ENCODE data around the gene ZCCHC9.

- TF ChIP-seq, protein P1, sequence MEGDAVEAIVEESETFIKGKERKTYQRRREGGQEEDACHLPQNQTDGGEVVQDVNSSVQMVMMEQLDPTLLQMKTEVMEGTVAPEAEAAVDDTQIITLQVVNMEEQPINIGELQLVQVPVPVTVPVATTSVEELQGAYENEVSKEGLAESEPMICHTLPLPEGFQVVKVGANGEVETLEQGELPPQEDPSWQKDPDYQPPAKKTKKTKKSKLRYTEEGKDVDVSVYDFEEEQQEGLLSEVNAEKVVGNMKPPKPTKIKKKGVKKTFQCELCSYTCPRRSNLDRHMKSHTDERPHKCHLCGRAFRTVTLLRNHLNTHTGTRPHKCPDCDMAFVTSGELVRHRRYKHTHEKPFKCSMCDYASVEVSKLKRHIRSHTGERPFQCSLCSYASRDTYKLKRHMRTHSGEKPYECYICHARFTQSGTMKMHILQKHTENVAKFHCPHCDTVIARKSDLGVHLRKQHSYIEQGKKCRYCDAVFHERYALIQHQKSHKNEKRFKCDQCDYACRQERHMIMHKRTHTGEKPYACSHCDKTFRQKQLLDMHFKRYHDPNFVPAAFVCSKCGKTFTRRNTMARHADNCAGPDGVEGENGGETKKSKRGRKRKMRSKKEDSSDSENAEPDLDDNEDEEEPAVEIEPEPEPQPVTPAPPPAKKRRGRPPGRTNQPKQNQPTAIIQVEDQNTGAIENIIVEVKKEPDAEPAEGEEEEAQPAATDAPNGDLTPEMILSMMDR (IDR thresholded peaks at IDR 0.05; ENCODE audit: low read length): no peak
- TF ChIP-seq EZH2phosphoT487 (IDR thresholded peaks at IDR 0.05; ENCODE audit: low read length) (no peak), EZH2 (optimal IDR thresholded peaks at IDR 0.05; ENCODE audit: low read depth, low read length) (no peak)
Measured at GRCh38 chr5:81313686-81314085, 12.3 kb downstream of the ZCCHC9 start.

Data from MM.1S (cell line).